K562 (cell line): Measurements from ENCODE around the gene COL15A1. TPM values are rescaled to one million over a fixed set of nuclear protein-coding genes. Genes with fewer than 3 reads are reported as not detected.

Experiments used
- CC2D1A ChIP-seq: fragments of 450-650 bp; IDR thresholded peaks from 2 replicates; pipeline ENCODE4 v1.6.1; 2017; ENCODE audit warnings: mild to moderate bottlenecking
- CHAMP1 ChIP-seq: fragments of 450-650 bp; IDR thresholded peaks from 2 replicates; pipeline ENCODE4 v1.6.1; 2016; ENCODE audit warnings: mild to moderate bottlenecking
- CREM ChIP-seq: IDR thresholded peaks from 2 replicates; pipeline ENCODE4 v1.6.1; 2014; ENCODE audit warnings: antibody characterized with exemption, low read depth
- DDX20 ChIP-seq: fragments of 450-650 bp; IDR thresholded peaks from 2 replicates; pipeline ENCODE4 v1.6.1; 2016; ENCODE audit warnings: missing genetic modification characterization, low read depth, mild to moderate bottlenecking, missing compliant biosample characterization, moderate library complexity
- DLX4 ChIP-seq: fragments of 250-450 bp; sonication (Bioruptor Pico); IDR thresholded peaks from 2 replicates; pipeline ENCODE4 v1.6.1; 2021; ENCODE audit warnings: mild to moderate bottlenecking
- HDAC6 ChIP-seq: IDR thresholded peaks from 2 replicates; pipeline ENCODE4 v1.6.1; 2012; ENCODE audit warnings: low read depth, mild to moderate bottlenecking, control low read depth, inconsistent platforms, low read length, moderate library complexity
- HMGXB4 ChIP-seq: sonication (generic); formaldehyde crosslinking; IDR thresholded peaks from 2 replicates; pipeline ENCODE4 v1.8.1; 2023; ENCODE audit warnings: mild to moderate bottlenecking, missing genetic modification reagents
- IRF1 ChIP-seq: sonication (generic); formaldehyde crosslinking; IDR thresholded peaks from 2 replicates; pipeline ENCODE4 v1.8.0; 2022; ENCODE audit warnings: missing genetic modification reagents, mild to moderate bottlenecking, borderline replicate concordance
- KAT8 ChIP-seq: fragments of 450-650 bp; IDR thresholded peaks from 2 replicates; pipeline ENCODE4 v1.6.1; 2016; ENCODE audit warnings: low read depth, mild to moderate bottlenecking
- RBBP5 ChIP-seq: fragments of 200-600 bp; sonication (generic); IDR thresholded peaks from 2 replicates; pipeline ENCODE4 v1.6.1; 2012; ENCODE audit warnings: borderline replicate concordance, mild to moderate bottlenecking, low read length, control low read depth, inconsistent platforms; ENCODE audit not compliant: insufficient read depth, poor library complexity, severe bottlenecking
- RBM17 ChIP-seq: fragments of 200-400 bp; formaldehyde crosslinking; IDR thresholded peaks from 2 replicates; pipeline ENCODE4 v1.6.1; 2017; ENCODE audit warnings: low read depth, mild to moderate bottlenecking, low read length, borderline replicate concordance
- RFX5 ChIP-seq: IDR thresholded peaks from 2 replicates; pipeline ENCODE4 v1.6.1; 2011; ENCODE audit warnings: low read depth, mild to moderate bottlenecking, improper control_type of control experiment, low read length
- YY1 ChIP-seq, 3 experiments: IDR thresholded peaks; 2 replicates each; pipeline ENCODE4 v1.6.1; 2011; ENCODE audit warnings: low read length in 2 of 3, mild to moderate bottlenecking in 2 of 3, moderate library complexity in 2 of 3, borderline replicate concordance in 1 of 3, control low read depth in 1 of 3, low read depth in 1 of 3; ENCODE audit not compliant: insufficient read depth in 3 of 3, insufficient replicate concordance in 2 of 3, control insufficient read depth in 1 of 3, insufficient read length in 1 of 3; ENCODE audit errors: extremely low read depth in 1 of 3
- ZKSCAN3 ChIP-seq: fragments of 250-450 bp; sonication (Bioruptor Pico); IDR thresholded peaks from 2 replicates; pipeline ENCODE4 v1.4.0; 2020
- ZNF316 ChIP-seq: fragments of 450-650 bp; IDR thresholded peaks from 2 replicates; pipeline ENCODE4 v1.6.1; 2016
- ZNF354B ChIP-seq: fragments of 250-450 bp; sonication (Bioruptor Pico); IDR thresholded peaks from 2 replicates; pipeline ENCODE4 v1.4.0; 2020
- ZNF512 ChIP-seq: IDR thresholded peaks from 2 replicates; pipeline ENCODE4 v1.6.1; 2016; ENCODE audit warnings: missing genetic modification characterization, missing compliant biosample characterization
- polyA plus RNA-seq, 8 experiments: library from polyadenylated mRNA; depleted of rRNA in 4 of 8; stranded (reverse) in 5 of 8; unstranded in 3 of 8; fragments of >200 nt; fragmentation: Nextera tagmentation in 2 of 8; fragmentation: Illumina TruSeq in 1 of 8; extraction: Ambion mirVana in 2 of 8; extraction: Trizol in 1 of 8; gene quantifications; 2 replicates each; pipeline versions ENCODE4 v1.2.1 to v1.2.3, GENCODE V29; 2011 to 2014; ENCODE audit warnings: inconsistent platforms in 1 of 8, missing spikeins in 1 of 8
- total RNA-seq, 7 experiments: library from RNA; depleted of rRNA in 6 of 7; stranded (reverse); fragments of >200 nt in 6 of 7; fragmentation: Illumina TruSeq in 2 of 7; extraction: Trizol in 2 of 7; gene quantifications; 2 replicates each; pipeline versions ENCODE4 v1.2.1 to v1.2.3, GENCODE V29; 2011 to 2021; ENCODE audit warnings: low replicate concordance in 1 of 7

COL15A1 gene
- total and polyA plus RNA-seq, 9 of the 15 experiments (the other 6 are each of a cell fraction or from before 2014, with no cell fraction given), result 0.46 to 5.1 (median 2.6) TPM

GRCh38 chr9:98931600-98932389 lies 11.9 kb upstream of the COL15A1 start (continued):
- no peak for TF ChIP-seq IRF1 (CRISPR knock-in tag)
- peak in 1 of 3 experiments; percentile 7 for TF ChIP-seq YY1 (IDR thresholded peaks at IDR 0.05; ENCODE audit: borderline replicate concordance in 1 of 3, control insufficient read depth in 1 of 3, extremely low read depth in 1 of 3, insufficient read depth in 3 of 3, insufficient read length in 1 of 3, insufficient replicate concordance in 2 of 3, low read depth in 1 of 3, low read length in 2 of 3)
- no peak for TF ChIP-seq RBBP5
- TF ChIP-seq CC2D1A, result peak; percentile 77; the same call in 1 of the 2 replicates
- TF ChIP-seq HDAC6, result no peak
- no peak for TF ChIP-seq ZNF316
- no peak for TF ChIP-seq ZKSCAN3 (CRISPR knock-in tag)
- TF ChIP-seq RFX5, result no peak
- TF ChIP-seq ZNF354B (CRISPR knock-in tag), result no peak
- TF ChIP-seq DDX20 (tag), result no peak
- no peak for TF ChIP-seq ZNF512 (tag)
- TF ChIP-seq CREM, result peak; percentile 66
- TF ChIP-seq HMGXB4 (CRISPR knock-in tag), result no peak
- TF ChIP-seq DLX4 (CRISPR knock-in tag), result no peak
- no peak for TF ChIP-seq CHAMP1
- no peak for TF ChIP-seq RBM17
- no peak for TF ChIP-seq KAT8
